ENCODE results near the gene SPO11.

The SPO11 gene

GRCh38 chr20:57329608-57330221, at the start of gene SPO11:
SPO11 (plus strand) TSS chr20:57329803; CDS start chr20:57329868, 65 bp downstream.
- DNase-seq: no peak

GRCh38 chr20:57280221-57280620, 49.4 kb upstream of the SPO11 start:
- DNase-seq: no peak

GRCh38 chr20:57281900-57282299, 47.7 kb upstream of the SPO11 start:
- no peak for DNase-seq

GRCh38 chr20:57282670-57283361, 46.8 kb upstream of the SPO11 start:
- no peak for DNase-seq

GRCh38 chr20:57283860-57284259, 45.7 kb upstream of the SPO11 start:
- no peak for DNase-seq

GRCh38 chr20:57287007-57287880, 42.4 kb upstream of the SPO11 start:
- DNase-seq: no peak

GRCh38 chr20:57287901-57288300, 41.7 kb upstream of the SPO11 start:
- DNase-seq: no peak

GRCh38 chr20:57288651-57289277, 40.8 kb upstream of the SPO11 start:
- no peak for DNase-seq

- DNase-seq: no peak
These were observed 40.0 kb upstream of the SPO11 start for GRCh38 chr20:57289391-57290177.

- DNase-seq: no peak
These were observed 39.5 kb upstream of the SPO11 start for GRCh38 chr20:57290178-57290484.

- no peak for DNase-seq
These were observed 38.6 kb upstream of the SPO11 start for GRCh38 chr20:57291003-57291402.

GRCh38 chr20:57291694-57292093, 37.9 kb upstream of the SPO11 start:
- DNase-seq: no peak

GRCh38 chr20:57292611-57293010, 37.0 kb upstream of the SPO11 start:
- no peak for DNase-seq

- no peak for DNase-seq
These were observed 35.6 kb upstream of the SPO11 start for GRCh38 chr20:57293995-57294394.

GRCh38 chr20:57294550-57294949, 35.1 kb upstream of the SPO11 start:
- DNase-seq: no peak

- no peak for DNase-seq
These were observed 31.1 kb upstream of the SPO11 start for GRCh38 chr20:57298457-57298856.

GRCh38 chr20:57301026-57301425, 28.6 kb upstream of the SPO11 start:
- DNase-seq: no peak

- DNase-seq: no peak
These were observed 22.9 kb upstream of the SPO11 start for GRCh38 chr20:57306747-57307146.

- no peak for DNase-seq
These were observed 20.9 kb upstream of the SPO11 start for GRCh38 chr20:57308451-57309271.

- DNase-seq: no peak
These were observed 20.0 kb upstream of the SPO11 start for GRCh38 chr20:57309544-57310115.

- no peak for DNase-seq
These were observed 18.6 kb upstream of the SPO11 start for GRCh38 chr20:57310821-57311514.
